Progenitor cell of endocrine pancreas (in vitro differentiated cells): Measurements from ENCODE around the gene PRODH2. TPM values are rescaled to one million over a fixed set of nuclear protein-coding genes. Genes with fewer than 3 reads are reported as not detected.

ENCODE experiments used
- DNase-seq: peaks from one replicate; pipeline ENCODE4 v3.0.0; 2021; ENCODE audit warnings: low spot score; ENCODE audit not compliant: unreplicated experiment
- H3K27ac Mint-ChIP-seq: 2 replicates; pipeline ENCODE4 v1.8.0; 2021; ENCODE audit warnings: mild to moderate bottlenecking, moderate library complexity, mixed read lengths
- H3K27me3 Mint-ChIP-seq: 2 replicates; pipeline ENCODE4 v1.8.0; 2021; ENCODE audit warnings: mixed read lengths
- H3K36me3 Mint-ChIP-seq: 2 replicates; pipeline ENCODE4 v1.8.0; 2022; ENCODE audit warnings: mixed read lengths; ENCODE audit not compliant: insufficient read depth
- H3K4me1 Mint-ChIP-seq: 2 replicates; pipeline ENCODE4 v1.8.0; 2021; ENCODE audit warnings: low read depth, mixed read lengths
- H3K4me3 Mint-ChIP-seq: 2 replicates; pipeline ENCODE4 v1.8.0; 2021; ENCODE audit warnings: low read depth, mild to moderate bottlenecking, moderate library complexity, mixed read lengths
- H3K9me3 Mint-ChIP-seq: 2 replicates; pipeline ENCODE4 v1.8.0; 2021; ENCODE audit warnings: low read depth, mixed read lengths
- total RNA-seq: library from RNA; stranded (reverse); gene quantifications from 2 replicates; pipeline ENCODE4 v1.2.1, GENCODE V29; 2021
- TF ChIP-seq, protein P1 (sequence below): fragments of 200-600 bp; sonication (generic); IDR thresholded peaks from one replicate; pipeline ENCODE4 v1.5.0; 2021; ENCODE audit warnings: antibody characterized with exemption, mild to moderate bottlenecking; ENCODE audit not compliant: unreplicated experiment

Gene PRODH2
- total RNA-seq, 1 donor from 2014 or later: 5.3 TPM

DNA sequence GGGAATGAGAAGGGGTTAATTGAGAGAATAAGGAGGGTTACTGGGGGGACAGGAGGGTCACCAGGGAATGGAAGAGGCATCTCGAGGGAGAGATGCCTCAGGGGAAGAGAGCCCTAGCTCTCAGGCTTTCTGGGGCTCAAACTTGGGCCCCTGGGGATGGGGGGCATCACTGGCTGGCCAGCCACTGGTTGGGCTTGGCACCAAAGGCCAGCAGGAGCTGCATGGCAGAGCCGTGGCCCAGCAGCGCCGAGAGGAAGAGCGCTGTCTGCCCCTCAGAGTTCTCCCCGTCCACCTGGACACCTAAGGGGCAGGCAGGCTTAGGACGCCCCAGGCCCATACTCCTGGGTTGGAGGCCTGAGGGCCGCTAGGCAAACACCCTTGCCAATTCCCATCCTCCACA, 19.8 kb downstream of the PRODH2 start:
- no peak overlapping the region for H3K4me3 Mint-ChIP-seq
- H3K4me1 Mint-ChIP-seq: no peaks in the 10 kb centered on the region
- H3K9me3 Mint-ChIP-seq: no peaks in the 10 kb centered on the region
- no peaks in the 10 kb centered on the region for H3K36me3 Mint-ChIP-seq
- no peak for DNase-seq
- no peak overlapping the region for H3K27ac Mint-ChIP-seq
- TF ChIP-seq, protein P1, sequence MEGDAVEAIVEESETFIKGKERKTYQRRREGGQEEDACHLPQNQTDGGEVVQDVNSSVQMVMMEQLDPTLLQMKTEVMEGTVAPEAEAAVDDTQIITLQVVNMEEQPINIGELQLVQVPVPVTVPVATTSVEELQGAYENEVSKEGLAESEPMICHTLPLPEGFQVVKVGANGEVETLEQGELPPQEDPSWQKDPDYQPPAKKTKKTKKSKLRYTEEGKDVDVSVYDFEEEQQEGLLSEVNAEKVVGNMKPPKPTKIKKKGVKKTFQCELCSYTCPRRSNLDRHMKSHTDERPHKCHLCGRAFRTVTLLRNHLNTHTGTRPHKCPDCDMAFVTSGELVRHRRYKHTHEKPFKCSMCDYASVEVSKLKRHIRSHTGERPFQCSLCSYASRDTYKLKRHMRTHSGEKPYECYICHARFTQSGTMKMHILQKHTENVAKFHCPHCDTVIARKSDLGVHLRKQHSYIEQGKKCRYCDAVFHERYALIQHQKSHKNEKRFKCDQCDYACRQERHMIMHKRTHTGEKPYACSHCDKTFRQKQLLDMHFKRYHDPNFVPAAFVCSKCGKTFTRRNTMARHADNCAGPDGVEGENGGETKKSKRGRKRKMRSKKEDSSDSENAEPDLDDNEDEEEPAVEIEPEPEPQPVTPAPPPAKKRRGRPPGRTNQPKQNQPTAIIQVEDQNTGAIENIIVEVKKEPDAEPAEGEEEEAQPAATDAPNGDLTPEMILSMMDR: no peak
- peaks cover 27% of the 10 kb centered on the region for H3K27me3 Mint-ChIP-seq

DNA sequence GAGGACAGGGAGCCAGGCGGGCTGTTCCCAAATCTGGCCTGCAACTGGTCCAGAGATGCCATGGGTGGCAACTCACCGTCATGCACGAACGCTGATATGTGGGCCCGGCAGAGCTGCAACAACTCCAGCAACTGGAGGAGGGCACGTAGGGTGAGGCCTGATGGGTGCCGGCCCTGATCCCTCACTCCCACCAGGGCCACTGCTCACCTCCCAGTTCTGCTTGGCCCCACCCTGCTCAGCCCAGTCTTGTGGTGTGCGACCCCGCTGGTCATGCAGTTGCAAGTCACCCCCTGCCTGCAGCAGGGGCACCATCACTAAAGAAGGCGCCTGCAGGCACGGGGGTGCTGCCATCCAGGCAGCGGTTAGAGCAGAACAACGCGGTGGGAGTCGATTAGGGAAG, 20.3 kb downstream of the PRODH2 start:
- Mint-ChIP-seq H3K4me3 (no peak overlapping the region), H3K4me1 (no peaks in the 10 kb centered on the region), H3K27ac (no peak overlapping the region), H3K36me3 (no peaks in the 10 kb centered on the region), H3K27me3 (peaks cover 23% of the 10 kb centered on the region), H3K9me3 (no peaks in the 10 kb centered on the region)
- no peak for DNase-seq
- TF ChIP-seq, protein P1: no peak

- TF ChIP-seq, protein P1: no peak
- Mint-ChIP-seq H3K27ac (no peak overlapping the region), H3K4me1 (no peaks in the 10 kb centered on the region), H3K36me3 (no peaks in the 10 kb centered on the region), H3K27me3 (peaks cover 18% of the 10 kb centered on the region), H3K9me3 (no peaks in the 10 kb centered on the region), H3K4me3 (no peak overlapping the region)
- no peak for DNase-seq
These were observed 20.8 kb downstream of the PRODH2 start for GRCh38 chr19:35791814-35792279.

GRCh38 chr19:35790981-35791813, 21.4 kb downstream of the PRODH2 start:
- TF ChIP-seq, protein P1: peak; percentile 38
- Mint-ChIP-seq H3K27me3 (peaks cover 12% of the 10 kb centered on the region), H3K9me3 (no peaks in the 10 kb centered on the region), H3K4me1 (no peaks in the 10 kb centered on the region), H3K27ac (no peak overlapping the region), H3K36me3 (no peaks in the 10 kb centered on the region), H3K4me3 (no peak overlapping the region)
- DNase-seq: no peak

DNA sequence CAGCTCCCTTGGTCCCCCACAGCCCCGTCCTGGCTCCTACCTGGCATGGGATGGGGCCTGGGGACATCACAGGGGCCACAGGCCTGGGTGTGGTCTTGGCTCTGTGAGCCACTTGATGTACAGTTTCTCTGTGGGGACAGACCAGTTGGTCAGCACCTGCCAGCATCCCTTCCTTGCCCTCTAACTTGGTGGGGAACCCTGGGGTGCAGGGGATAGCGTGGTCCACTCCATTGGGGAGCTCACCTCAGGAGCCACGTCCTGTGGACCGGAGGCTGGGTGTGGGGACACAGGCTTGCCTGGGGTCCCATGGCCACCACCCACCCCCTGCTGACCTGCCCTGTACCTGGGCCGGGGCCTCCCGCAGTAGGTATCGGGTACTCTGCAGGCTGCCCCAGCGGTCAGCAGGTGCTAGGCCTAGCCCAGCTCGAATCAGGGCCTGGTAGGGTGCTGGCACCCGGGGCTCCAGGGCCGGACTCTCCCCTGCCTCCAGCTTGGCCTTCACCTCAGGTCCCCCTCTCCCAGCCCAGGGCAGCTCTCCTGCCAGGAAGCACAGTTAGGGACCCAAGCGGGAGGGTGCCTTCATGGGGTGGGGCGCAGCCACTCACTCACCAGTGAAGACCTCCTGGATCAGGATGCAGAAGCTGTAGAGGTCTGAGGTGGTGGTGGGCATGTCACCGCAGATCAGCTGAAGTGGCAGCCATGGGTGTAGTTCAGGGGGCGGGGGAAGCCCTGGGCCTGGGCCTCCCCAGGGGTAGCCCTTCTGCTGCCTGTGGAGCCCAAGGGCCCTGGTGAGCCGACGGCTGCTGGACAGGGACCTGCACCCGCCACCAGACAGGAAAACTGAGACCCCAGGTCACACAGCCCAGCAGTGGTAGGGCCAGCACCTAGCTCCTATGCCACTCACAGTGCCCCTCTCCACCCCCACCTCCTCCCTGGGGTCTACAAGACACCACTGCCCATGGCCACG, 22.4 kb downstream of the PRODH2 start:
- peaks cover 3% of the 10 kb centered on the region for H3K36me3 Mint-ChIP-seq

More for the DNA sequence above, 22.4 kb downstream of the PRODH2 start:
- Mint-ChIP-seq H3K9me3 (no peaks in the 10 kb centered on the region), H3K27me3 (peaks cover 17% of the 10 kb centered on the region), H3K4me3 (no peak overlapping the region), H3K27ac (no peak overlapping the region), H3K4me1 (no peaks in the 10 kb centered on the region)
- DNase-seq: no peak
- TF ChIP-seq, protein P1: no peak
